H9 (cell line): ENCODE measurements around the gene CRK. TPM values are rescaled to one million over a fixed set of nuclear protein-coding genes. Genes with fewer than 3 reads are reported as not detected.

Experiments
- DNase-seq: peaks from one replicate; pipeline ENCODE4 v3.0.0-alpha.2; 2017
- H2AFZ ChIP-seq: one replicate; pipeline ENCODE4 v1.6.1; 2013; ENCODE audit warnings: mild to moderate bottlenecking, low read length, control low read depth, moderate library complexity
- H2AK5ac ChIP-seq: 2 replicates; pipeline ENCODE4 v1.6.1; 2013; ENCODE audit warnings: low read length, control low read depth, mixed read lengths; ENCODE audit not compliant: insufficient read length
- H2BK120ac ChIP-seq: one replicate; pipeline ENCODE4 v1.6.1; 2013; ENCODE audit warnings: low read depth, mild to moderate bottlenecking, low read length, control low read depth, inconsistent platforms; ENCODE audit not compliant: poor library complexity, severe bottlenecking
- H2BK12ac ChIP-seq: 2 replicates; pipeline ENCODE4 v1.6.1; 2013; ENCODE audit warnings: low read length, control low read depth, mixed read lengths, low read depth; ENCODE audit not compliant: insufficient read length
- H2BK15ac ChIP-seq: 2 replicates; pipeline ENCODE4 v1.6.1; 2013; ENCODE audit warnings: low read depth, low read length, control low read depth
- H2BK20ac ChIP-seq: one replicate; pipeline ENCODE4 v1.6.1; 2013; ENCODE audit warnings: low read depth, mild to moderate bottlenecking, low read length, control low read depth, inconsistent platforms; ENCODE audit not compliant: poor library complexity, severe bottlenecking
- H2BK5ac ChIP-seq: 2 replicates; pipeline ENCODE4 v1.6.1; 2013; ENCODE audit warnings: low read length, control low read depth, mixed read lengths; ENCODE audit not compliant: insufficient read length
- H3K14ac ChIP-seq: 2 replicates; pipeline ENCODE4 v1.6.1; 2013; ENCODE audit warnings: low read length, control low read depth; ENCODE audit not compliant: insufficient read depth
- H3K18ac ChIP-seq: 2 replicates; pipeline ENCODE4 v1.6.1; 2013; ENCODE audit warnings: low read depth, mild to moderate bottlenecking, mixed read lengths, low read length, control low read depth; ENCODE audit not compliant: insufficient read length
- H3K23ac ChIP-seq: 2 replicates; pipeline ENCODE4 v1.6.1; 2013; ENCODE audit warnings: low read length, control low read depth, mixed read lengths, low read depth; ENCODE audit not compliant: insufficient read length
- H3K23me2 ChIP-seq: 2 replicates; pipeline ENCODE4 v1.6.1; 2013; ENCODE audit warnings: low read depth, mild to moderate bottlenecking, mixed read lengths, low read length, control low read depth; ENCODE audit not compliant: insufficient read length, poor library complexity, severe bottlenecking
- H3K27ac ChIP-seq: 2 replicates; pipeline ENCODE4 v1.5.1; 2013; ENCODE audit warnings: low read length, control low read depth, mixed read lengths, low read depth; ENCODE audit not compliant: insufficient read length
- H3K27me3 ChIP-seq: 2 replicates; pipeline ENCODE4 v1.6.1; 2013; ENCODE audit warnings: low read length, control low read depth, inconsistent platforms; ENCODE audit not compliant: insufficient read depth
- H3K4ac ChIP-seq: 2 replicates; pipeline ENCODE4 v1.6.1; 2013; ENCODE audit warnings: low read depth, mild to moderate bottlenecking, control low read depth, inconsistent platforms, low read length, moderate library complexity
- H3K4me1 ChIP-seq: 2 replicates; pipeline ENCODE4 v1.6.1; 2013; ENCODE audit warnings: low read length, control low read depth, inconsistent platforms; ENCODE audit not compliant: insufficient read depth
- H3K4me2 ChIP-seq: 2 replicates; pipeline ENCODE4 v1.6.1; 2013; ENCODE audit warnings: low read length, control low read depth, mixed read lengths; ENCODE audit not compliant: insufficient read length, insufficient read depth
- H3K56ac ChIP-seq: 2 replicates; pipeline ENCODE4 v1.6.1; 2013; ENCODE audit warnings: low read depth, mild to moderate bottlenecking, mixed read lengths, low read length, control low read depth; ENCODE audit not compliant: insufficient read length
- H3K79me1 ChIP-seq: 2 replicates; pipeline ENCODE4 v1.6.1; 2013; ENCODE audit warnings: low read depth, mild to moderate bottlenecking, moderate library complexity, low read length, control low read depth, inconsistent platforms; ENCODE audit not compliant: insufficient read depth, poor library complexity, severe bottlenecking
- H3K79me2 ChIP-seq: 2 replicates; pipeline ENCODE4 v1.6.1; 2013; ENCODE audit warnings: low read length, control low read depth, inconsistent platforms; ENCODE audit not compliant: insufficient read depth
- H3K9ac ChIP-seq: 2 replicates; pipeline ENCODE4 v1.6.1; 2013; ENCODE audit warnings: low read length, control low read depth, mixed read lengths; ENCODE audit not compliant: insufficient read length; ENCODE audit errors: extremely low read depth
- H3K9me3 ChIP-seq: one replicate; pipeline ENCODE4 v1.6.1; 2013; ENCODE audit warnings: low read depth, low read length, inconsistent platforms; ENCODE audit not compliant: control insufficient read depth
- H3T11ph ChIP-seq: one replicate; pipeline ENCODE4 v1.6.1; 2013; ENCODE audit warnings: mild to moderate bottlenecking, low read length, control low read depth, inconsistent platforms
- H4K20me1 ChIP-seq: one replicate; pipeline ENCODE4 v1.6.1; 2013; ENCODE audit not compliant: control insufficient read depth, insufficient read length, insufficient read depth
- H4K5ac ChIP-seq: 2 replicates; pipeline ENCODE4 v1.6.1; 2013; ENCODE audit warnings: low read depth, mild to moderate bottlenecking, mixed read lengths, low read length, control low read depth; ENCODE audit not compliant: insufficient read length
- H4K8ac ChIP-seq: replicated peaks from 2 replicates; pipeline ENCODE4 v1.6.1; 2013; ENCODE audit warnings: low read length, control low read depth, mixed read lengths, low read depth; ENCODE audit not compliant: insufficient read length
- H4K91ac ChIP-seq: 2 replicates; pipeline ENCODE4 v1.6.1; 2013; ENCODE audit warnings: low read depth, mild to moderate bottlenecking, moderate library complexity, mixed read lengths, low read length, control low read depth; ENCODE audit not compliant: insufficient read length
- H3K27ac Mint-ChIP-seq, 3 experiments: 2 replicates in 2 of 3; 3 replicates in 1 of 3; pipeline ENCODE4 v1.8.0; 2020 to 2021; ENCODE audit warnings: mixed read lengths in 3 of 3, mild to moderate bottlenecking in 1 of 3, moderate library complexity in 1 of 3
- H3K27me3 Mint-ChIP-seq: 2 replicates; pipeline ENCODE4 v1.8.0; 2021; ENCODE audit warnings: low read depth, mild to moderate bottlenecking, moderate library complexity, mixed read lengths
- H3K36me3 Mint-ChIP-seq, 3 experiments: 2 replicates in 2 of 3; 3 replicates in 1 of 3; pipeline ENCODE4 v1.8.0; 2020 to 2021; ENCODE audit warnings: low read depth in 3 of 3, mixed read lengths in 3 of 3; ENCODE audit not compliant: insufficient read depth in 1 of 3
- H3K4me1 Mint-ChIP-seq, 2 experiments: 2 replicates each; pipeline ENCODE4 v1.8.0; 2020; ENCODE audit warnings: mixed read lengths in 2 of 2
- H3K4me3 Mint-ChIP-seq, 2 experiments: 2 replicates in 1 of 2; 3 replicates in 1 of 2; pipeline ENCODE4 v1.8.0; 2020 to 2021; ENCODE audit warnings: mild to moderate bottlenecking in 2 of 2, mixed read lengths in 2 of 2, moderate library complexity in 1 of 2
- H3K9me3 Mint-ChIP-seq, 2 experiments: 2 replicates in 1 of 2; 3 replicates in 1 of 2; pipeline ENCODE4 v1.8.0; 2020; ENCODE audit warnings: mild to moderate bottlenecking in 2 of 2, mixed read lengths in 2 of 2, moderate library complexity in 1 of 2
- CTCF ChIP-seq: fragments of 200-600 bp; sonication (generic); conservative IDR thresholded peaks from 3 replicates; pipeline ENCODE4 v1.8.0; 2021; ENCODE audit warnings: antibody characterized with exemption, mild to moderate bottlenecking
- WGBS: extraction: QIAGEN DNeasy Blood & Tissue Kit; methylation state at CpG from one replicate; pipeline ENCODE4 v1.1.7; 2013; ENCODE audit warnings: missing lambda C conversion rate, low lambda C conversion rate, mixed read lengths; ENCODE audit not compliant: insufficient read length; ENCODE audit errors: extremely low coverage; 5-methylcytosine and 5-hydroxymethylcytosine counted together
- total RNA-seq: library from RNA; stranded (reverse); gene quantifications from 2 replicates; pipeline ENCODE4 v1.2.1, GENCODE V29; 2021

Gene CRK
- total RNA-seq, 1 experiment from 2014 or later: 58.9 TPM

- H4K8ac ChIP-seq: no peak overlapping the region
- no peak for TF ChIP-seq CTCF
- no peak overlapping the region for H4K5ac ChIP-seq
- no peak overlapping the region for H3K4me3 Mint-ChIP-seq
- H2BK120ac ChIP-seq: no peak overlapping the region
- H3K4me1 Mint-ChIP-seq: peaks cover 0 to 10% of the 10 kb centered on the region in 2 experiments; a peak in 2 of 4 replicates
- H3K9ac ChIP-seq: no peak overlapping the region
- H2BK5ac ChIP-seq: no peak overlapping the region
- no peak overlapping the region for H3K4me2 ChIP-seq
- H3K27me3 ChIP-seq: no peaks in the 10 kb centered on the region
- no peaks in the 10 kb centered on the region for H4K20me1 ChIP-seq
- H3K79me2 ChIP-seq: no peaks in the 10 kb centered on the region
- H3K27ac Mint-ChIP-seq: no peak overlapping the region
- H2AFZ ChIP-seq: no peak overlapping the region
- H3K56ac ChIP-seq: no peak overlapping the region
- H2AK5ac ChIP-seq: no peak overlapping the region
- no peak overlapping the region for H3K23ac ChIP-seq
- H4K91ac ChIP-seq: no peak overlapping the region
- H2BK20ac ChIP-seq: no peak overlapping the region
- peaks cover 0 to 60% (median 35%) of the 10 kb centered on the region in 3 experiments; a peak in 6 of 7 replicates for H3K36me3 Mint-ChIP-seq
- no peak overlapping the region for H2BK12ac ChIP-seq
- no peaks in the 10 kb centered on the region for H3K27me3 Mint-ChIP-seq
- no peak overlapping the region for H3K4ac ChIP-seq
- no peak overlapping the region; the same call in 1 of the 2 replicates for H3K14ac ChIP-seq
- no peaks in the 10 kb centered on the region for H3K4me1 ChIP-seq
- WGBS: no CpG with 5 or more reads among the region's 31 CpGs
- H3K79me1 ChIP-seq: no peaks in the 10 kb centered on the region
- H3K18ac ChIP-seq: no peak overlapping the region
- H3K27ac ChIP-seq: no peak overlapping the region
- no peaks in the 10 kb centered on the region for H3K9me3 Mint-ChIP-seq
- DNase-seq: no peak
- no peaks in the 10 kb centered on the region for H3K9me3 ChIP-seq
- no peaks in the 10 kb centered on the region for H3K23me2 ChIP-seq
- H2BK15ac ChIP-seq: no peak overlapping the region
- no peak overlapping the region for H3T11ph ChIP-seq
Observed at GRCh38 chr17:1474402-1475189, 18.6 kb upstream of the CRK start.
